ENCODE results near the gene COBL.

GRCh38 chr7:51310131-51310583 lies 6.5 kb downstream of the COBL start:
- TF ChIP-seq CTCF (conservative IDR thresholded peaks at IDR 0.05; ENCODE audit: low read length) (no peak), EZH2phosphoT487 (IDR thresholded peaks at IDR 0.05; ENCODE audit: borderline replicate concordance) (no peak)

Measured in Loucy (cell line).